Karpas-422 (cell line): Measurements from ENCODE around the gene ATF7IP2. TPM values are rescaled to one million over a fixed set of nuclear protein-coding genes. Genes with fewer than 3 reads are reported as not detected.

Experiments used
- small RNA-seq: library from RNA; depleted of rRNA; stranded (forward); fragments of <200 nt; gene quantifications from one replicate; pipeline ENCODE3, GENCODE V24; 2014
- total RNA-seq: library from RNA; depleted of rRNA; stranded (reverse); fragments of >200 nt; shearing (Covaris generic); gene quantifications from 2 replicates; pipeline ENCODE4 v1.2.3, GENCODE V29; 2014; ENCODE audit warnings: low replicate concordance; rRNA removed

ATF7IP2 gene
- total RNA-seq, 1 experiment from 2014 or later: 57.3 TPM

Small RNA genes within 50 kb of the gene (small RNA-seq; reads per million reads assigned to genes)
- gene RNU6-633P: not detected

Other genes starting within 250 kb of the ATF7IP2 start
- not detected in 2 replicates for gene GRIN2A, start 203.6 kb upstream of the ATF7IP2 start, total RNA-seq
- not detected in 2 replicates for gene EMP2, start 194.5 kb downstream of the ATF7IP2 start, total RNA-seq